IMR-90 (cell line): ENCODE measurements around the gene AJAP1. TPM values are rescaled to one million over a fixed set of nuclear protein-coding genes. Genes with fewer than 3 reads are reported as not detected.

ENCODE experiments used
- ATAC-seq: fragments of 200-7000 bp; cut with Tn5 transposase; 2 replicates; pipeline ENCODE4 v1.9.1; 2020; ENCODE audit warnings: low read depth, mild to moderate bottlenecking, moderate library complexity
- BruUV-seq: library from RNA; stranded (reverse); fragments of 400-500 nt; replicated peaks from 2 replicates; lab custom pipeline; 2021; lab: Mats Ljungman, UMichigan
- CTCF ChIA-PET: fragments of 300-600 bp; formaldehyde crosslinking; extraction: SDS; loops from one replicate; lab custom pipeline; 2021; ENCODE audit warnings: antibody characterized with exemption; lab: Yijun Ruan, JAX
- POLR2A ChIA-PET: fragments of 300-600 bp; sonication (Branson Sonifier 250); formaldehyde crosslinking; loops from one replicate; lab custom pipeline; 2022; ENCODE audit warnings: antibody characterized with exemption; ENCODE audit not compliant: unreplicated experiment; lab: Charles Lee
- DNase-seq: peaks from one replicate; pipeline ENCODE4 v3.0.0; 2013
- H2AFZ ChIP-seq: replicated peaks from 2 replicates; pipeline ENCODE3; 2013; ENCODE audit warnings: low read length, mild to moderate bottlenecking; ENCODE audit not compliant: poor library complexity
- H2AK5ac ChIP-seq: 2 replicates; pipeline ENCODE4 v1.6.1; 2013; ENCODE audit warnings: low read depth, low read length, inconsistent platforms
- H2AK9ac ChIP-seq: replicated peaks from 2 replicates; pipeline ENCODE3; 2013; ENCODE audit warnings: mild to moderate bottlenecking, low read depth, low read length, moderate library complexity; ENCODE audit not compliant: poor library complexity
- H2BK120ac ChIP-seq: 2 replicates; pipeline ENCODE4 v1.6.1; 2013; ENCODE audit warnings: low read depth, low read length, inconsistent platforms
- H2BK15ac ChIP-seq: 3 replicates; pipeline ENCODE4 v1.6.1; 2013; ENCODE audit warnings: low read depth, low read length, inconsistent platforms
- H2BK20ac ChIP-seq: 2 replicates; pipeline ENCODE4 v1.6.1; 2013; ENCODE audit warnings: low read depth, mild to moderate bottlenecking, inconsistent platforms, low read length, moderate library complexity
- H2BK5ac ChIP-seq: 2 replicates; pipeline ENCODE4 v1.6.1; 2013; ENCODE audit warnings: mild to moderate bottlenecking, low read depth, low read length, inconsistent platforms; ENCODE audit not compliant: poor library complexity, severe bottlenecking
- H3K14ac ChIP-seq: replicated peaks from 2 replicates; pipeline ENCODE4 v1.6.1; 2013; ENCODE audit warnings: low read depth, low read length, inconsistent platforms
- H3K18ac ChIP-seq: 2 replicates; pipeline ENCODE4 v1.6.1; 2013; ENCODE audit warnings: low read depth, low read length, control low read depth
- H3K23ac ChIP-seq: 2 replicates; pipeline ENCODE4 v1.6.1; 2013; ENCODE audit warnings: low read depth, low read length, inconsistent platforms
- H3K27ac ChIP-seq: 2 replicates; pipeline ENCODE4 v1.5.1; 2013; ENCODE audit warnings: mild to moderate bottlenecking, control low read depth, low read length; ENCODE audit not compliant: insufficient read depth
- H3K27me3 ChIP-seq: 2 replicates; pipeline ENCODE4 v1.6.1; 2013; ENCODE audit warnings: low read length; ENCODE audit not compliant: control insufficient read depth, insufficient read depth
- H3K36me3 ChIP-seq: 2 replicates; pipeline ENCODE4 v1.6.1; 2013; ENCODE audit warnings: low read length, mixed read lengths; ENCODE audit not compliant: control insufficient read depth, insufficient read depth
- H3K4ac ChIP-seq: 2 replicates; pipeline ENCODE4 v1.6.1; 2013; ENCODE audit warnings: low read depth, low read length, inconsistent platforms
- H3K4me1 ChIP-seq: 2 replicates; pipeline ENCODE4 v1.6.1; 2013; ENCODE audit warnings: low read length, mixed read lengths; ENCODE audit not compliant: control insufficient read depth, insufficient read depth
- H3K4me2 ChIP-seq: 2 replicates; pipeline ENCODE4 v1.6.1; 2013; ENCODE audit warnings: low read depth, mild to moderate bottlenecking, control low read depth, low read length, moderate library complexity
- H3K4me3 ChIP-seq: 2 replicates; pipeline ENCODE4 v1.5.1; 2013; ENCODE audit warnings: low read depth, mild to moderate bottlenecking, control low read depth, low read length, moderate library complexity; ENCODE audit not compliant: insufficient read depth
- H3K56ac ChIP-seq: 2 replicates; pipeline ENCODE4 v1.6.1; 2013; ENCODE audit warnings: low read length, inconsistent platforms; ENCODE audit not compliant: insufficient read depth; ENCODE audit errors: extremely low read depth
- H3K79me1 ChIP-seq, 2 experiments: 2 replicates each; pipeline ENCODE4 v1.6.1; 2013; ENCODE audit warnings: low read length in 2 of 2, inconsistent platforms in 1 of 2, low read depth in 1 of 2
- H3K9ac ChIP-seq: 2 replicates; pipeline ENCODE4 v1.6.1; 2013; ENCODE audit warnings: low read depth, low read length, control low read depth
- H3K9me1 ChIP-seq: 2 replicates; pipeline ENCODE4 v1.6.1; 2013; ENCODE audit warnings: low read length, inconsistent platforms; ENCODE audit not compliant: insufficient read depth
- H3K9me3 ChIP-seq: 2 replicates; pipeline ENCODE4 v1.6.1; 2013; ENCODE audit warnings: low read length; ENCODE audit not compliant: control insufficient read depth, insufficient read depth
- H4K20me1 ChIP-seq: 2 replicates; pipeline ENCODE4 v1.6.1; 2013; ENCODE audit warnings: low read length, inconsistent platforms; ENCODE audit not compliant: insufficient read depth
- H4K5ac ChIP-seq: 2 replicates; pipeline ENCODE4 v1.6.1; 2013; ENCODE audit warnings: mild to moderate bottlenecking, low read depth, low read length, control low read depth
- H4K8ac ChIP-seq, 2 experiments: 2 replicates each; pipeline ENCODE4 v1.6.1; 2013; ENCODE audit warnings: low read depth in 2 of 2, low read length in 2 of 2, control low read depth in 1 of 2, inconsistent platforms in 1 of 2
- H4K91ac ChIP-seq: 2 replicates; pipeline ENCODE4 v1.6.1; 2013; ENCODE audit warnings: low read depth, low read length, inconsistent platforms; ENCODE audit not compliant: insufficient read depth
- BHLHE40 ChIP-seq: fragments of 150-350 bp; IDR thresholded peaks from 2 replicates; pipeline ENCODE4 v1.6.1; 2016; ENCODE audit warnings: mild to moderate bottlenecking, low read depth, low read length
- CEBPB ChIP-seq: IDR thresholded peaks from 2 replicates; pipeline ENCODE4 v1.6.1; 2012; ENCODE audit warnings: low read depth, low read length, improper control_type of control experiment
- CHD1 ChIP-seq: IDR thresholded peaks from 2 replicates; pipeline ENCODE4 v1.6.1; 2012; ENCODE audit warnings: low read depth, low read length, improper control_type of control experiment
- FOS ChIP-seq: fragments of 150-350 bp; IDR thresholded peaks from 2 replicates; pipeline ENCODE4 v1.6.1; 2016; ENCODE audit warnings: low read depth, low read length
- MAFK ChIP-seq: IDR thresholded peaks from 2 replicates; pipeline ENCODE4 v1.6.1; 2012; ENCODE audit warnings: low read depth, low read length, improper control_type of control experiment
- MAZ ChIP-seq: IDR thresholded peaks from 2 replicates; pipeline ENCODE4 v1.6.1; 2012; ENCODE audit warnings: low read depth, mild to moderate bottlenecking, low read length, improper control_type of control experiment, moderate library complexity, borderline replicate concordance
- MXI1 ChIP-seq: IDR thresholded peaks from 2 replicates; pipeline ENCODE4 v1.6.1; 2012; ENCODE audit warnings: low read depth, mild to moderate bottlenecking, low read length, moderate library complexity, borderline replicate concordance
- NFE2L2 ChIP-seq: fragments of 150-350 bp; IDR thresholded peaks from 2 replicates; pipeline ENCODE4 v1.6.1; 2016; ENCODE audit warnings: low read depth, mild to moderate bottlenecking, low read length
- POLR2A ChIP-seq: IDR thresholded peaks from 2 replicates; pipeline ENCODE4 v1.6.1; 2012; ENCODE audit warnings: mild to moderate bottlenecking, low read depth, low read length
- RAD21 ChIP-seq: IDR thresholded peaks from 2 replicates; pipeline ENCODE4 v1.6.1; 2012; ENCODE audit warnings: low read length, improper control_type of control experiment
- RCOR1 ChIP-seq: IDR thresholded peaks from 2 replicates; pipeline ENCODE4 v1.6.1; 2012; ENCODE audit warnings: mild to moderate bottlenecking, low read length, improper control_type of control experiment; ENCODE audit not compliant: insufficient replicate concordance
- RFX5 ChIP-seq: IDR thresholded peaks from 2 replicates; pipeline ENCODE4 v1.8.0; 2012; ENCODE audit warnings: low read depth, mild to moderate bottlenecking, low read length, moderate library complexity
- SMC3 ChIP-seq: fragments of 150-350 bp; IDR thresholded peaks from 2 replicates; pipeline ENCODE4 v1.6.1; 2016; ENCODE audit warnings: low read depth, mild to moderate bottlenecking, antibody characterized with exemption, low read length, moderate library complexity
- WGBS, 2 experiments: methylation state at CpG; one replicate each; pipeline versions ENCODE4 v1.1.5 to v1.1.7; 2013; ENCODE audit warnings: missing lambda C conversion rate in 2 of 2; ENCODE audit not compliant: insufficient read length in 1 of 2; ENCODE audit errors: extremely low coverage in 2 of 2; 5-methylcytosine and 5-hydroxymethylcytosine counted together
- dilution Hi-C: fragments of 300-500 bp; cut with HindIII; formaldehyde crosslinking; loops from one replicate; pipeline ENCODE4 v1.14.3; 2018; ENCODE audit warnings: low sequenced_read_pairs; ENCODE audit not compliant: unreplicated experiment
- in situ Hi-C: fragments of 300-500 bp; cut with MboI; formaldehyde crosslinking; loops from 3 replicates; pipeline ENCODE4 v1.14.3; 2019; ENCODE audit warnings: low sequenced_read_pairs, inconsistent platforms, mixed read lengths
- intact Hi-C: fragments of 100-400 bp; cut with micrococcal nuclease; formaldehyde crosslinking; loops from 2 replicates; pipeline ENCODE4 v1.10.0; 2022
- polyA plus RNA-seq, 3 experiments: library from polyadenylated mRNA; depleted of rRNA; stranded (reverse); fragments of >200 nt; gene quantifications; 2 replicates each; pipeline ENCODE4 v1.2.3, GENCODE V29; 2012; ENCODE audit warnings: low replicate concordance in 1 of 3
- total RNA-seq: library from RNA; depleted of rRNA; stranded (reverse); fragments of >200 nt; gene quantifications from 2 replicates; pipeline ENCODE4 v1.2.3, GENCODE V29; 2012
- TF ChIP-seq, protein P1 (sequence below): fragments of 150-350 bp; IDR thresholded peaks from 2 replicates; pipeline ENCODE4 v1.6.1; 2017; ENCODE audit warnings: mild to moderate bottlenecking, antibody characterized with exemption, low read length, low read depth
- TF ChIP-seq, protein P2 (sequence below): conservative IDR thresholded peaks from 2 replicates; pipeline ENCODE4 v1.5.1; 2012; ENCODE audit warnings: mild to moderate bottlenecking, low read depth, low read length, improper control_type of control experiment
- TF ChIP-seq, protein P3 (sequence below): fragments of 150-350 bp; IDR thresholded peaks from 2 replicates; pipeline ENCODE4 v1.6.1; 2016; ENCODE audit warnings: low read depth, mild to moderate bottlenecking, low read length, moderate library complexity, borderline replicate concordance

AJAP1 gene
- total and polyA plus RNA-seq, 2 of the 4 experiments (the other 2 are of a cell fraction), result under 0.01 to 0.02 TPM

DNA sequence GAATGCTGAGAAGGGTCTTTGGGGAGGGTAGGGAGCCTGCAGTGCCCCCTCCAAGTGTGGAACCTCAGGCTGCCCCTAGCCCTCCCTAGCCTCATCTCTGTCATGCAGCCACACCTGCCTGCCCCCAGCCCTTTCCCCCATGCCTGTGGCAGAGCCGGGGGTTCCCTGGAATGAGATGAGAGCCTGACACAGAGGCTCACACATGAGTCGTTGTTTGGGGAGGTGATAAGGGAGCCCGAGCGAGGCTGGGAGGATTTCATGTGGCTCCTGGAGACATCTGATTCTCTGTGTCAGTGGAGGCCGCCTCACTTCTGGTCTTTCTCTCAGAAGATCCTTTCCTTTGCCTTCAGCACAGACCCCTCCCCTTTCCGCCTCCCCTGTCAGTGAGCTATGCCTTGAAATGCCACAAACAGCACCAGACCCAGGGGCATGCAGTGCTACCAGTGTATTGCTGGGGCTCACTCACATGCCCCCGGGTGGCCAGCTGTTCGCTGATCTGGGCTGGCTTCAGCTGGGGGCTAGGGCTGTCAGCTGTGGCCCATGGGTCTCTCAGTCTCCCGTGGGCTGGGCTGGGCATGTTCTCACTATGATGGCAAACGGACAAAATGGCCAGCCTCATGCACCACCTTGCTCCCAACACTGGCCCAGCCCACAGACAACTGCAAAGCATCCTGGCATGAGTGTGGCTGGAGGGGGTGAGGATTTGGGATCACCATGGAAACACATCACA, 102.6 kb downstream of the AJAP1 start:
- no peaks in the 10 kb centered on the region for H3K79me1 ChIP-seq
- H4K20me1 ChIP-seq, result no peaks in the 10 kb centered on the region
- H3K14ac ChIP-seq, result no peak overlapping the region
- DNase-seq, result no peak
- H3K27ac ChIP-seq, result no peak overlapping the region
- no peaks in the 10 kb centered on the region for H3K4me1 ChIP-seq
- no peak overlapping the region for H2AK9ac ChIP-seq
- 20% methylated on average over 2 of the region's 10 CpGs; no CpG with 5 or more reads in 1 of the 2 experiments for WGBS, 2 experiments
- H3K4ac ChIP-seq, result no peak overlapping the region
- no peak for ATAC-seq
- H3K9me3 ChIP-seq, result peaks cover 50% of the 10 kb centered on the region
- in situ Hi-C loops, result no loop called here
- ChIA-PET CTCF (no interaction called here), POLR2A (no interaction called here)
- no peak overlapping the region for H4K8ac ChIP-seq
- BruUV-seq, result no TSS peak
- intact Hi-C loops, result no loop called here
- no peak for TF ChIP-seq MAZ
- TF ChIP-seq CEBPB, result no peak
- TF ChIP-seq RCOR1, result no peak
- TF ChIP-seq RFX5, result no peak
- no peak for TF ChIP-seq FOS
- no peak for TF ChIP-seq MXI1
- TF ChIP-seq, protein P1, sequence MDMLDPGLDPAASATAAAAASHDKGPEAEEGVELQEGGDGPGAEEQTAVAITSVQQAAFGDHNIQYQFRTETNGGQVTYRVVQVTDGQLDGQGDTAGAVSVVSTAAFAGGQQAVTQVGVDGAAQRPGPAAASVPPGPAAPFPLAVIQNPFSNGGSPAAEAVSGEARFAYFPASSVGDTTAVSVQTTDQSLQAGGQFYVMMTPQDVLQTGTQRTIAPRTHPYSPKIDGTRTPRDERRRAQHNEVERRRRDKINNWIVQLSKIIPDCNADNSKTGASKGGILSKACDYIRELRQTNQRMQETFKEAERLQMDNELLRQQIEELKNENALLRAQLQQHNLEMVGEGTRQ, result no peak
- no peak for TF ChIP-seq CHD1
- TF ChIP-seq POLR2A, result no peak
- TF ChIP-seq SMC3, result no peak
- no peak for TF ChIP-seq NFE2L2
- no peak for TF ChIP-seq RAD21
- TF ChIP-seq, protein P2, sequence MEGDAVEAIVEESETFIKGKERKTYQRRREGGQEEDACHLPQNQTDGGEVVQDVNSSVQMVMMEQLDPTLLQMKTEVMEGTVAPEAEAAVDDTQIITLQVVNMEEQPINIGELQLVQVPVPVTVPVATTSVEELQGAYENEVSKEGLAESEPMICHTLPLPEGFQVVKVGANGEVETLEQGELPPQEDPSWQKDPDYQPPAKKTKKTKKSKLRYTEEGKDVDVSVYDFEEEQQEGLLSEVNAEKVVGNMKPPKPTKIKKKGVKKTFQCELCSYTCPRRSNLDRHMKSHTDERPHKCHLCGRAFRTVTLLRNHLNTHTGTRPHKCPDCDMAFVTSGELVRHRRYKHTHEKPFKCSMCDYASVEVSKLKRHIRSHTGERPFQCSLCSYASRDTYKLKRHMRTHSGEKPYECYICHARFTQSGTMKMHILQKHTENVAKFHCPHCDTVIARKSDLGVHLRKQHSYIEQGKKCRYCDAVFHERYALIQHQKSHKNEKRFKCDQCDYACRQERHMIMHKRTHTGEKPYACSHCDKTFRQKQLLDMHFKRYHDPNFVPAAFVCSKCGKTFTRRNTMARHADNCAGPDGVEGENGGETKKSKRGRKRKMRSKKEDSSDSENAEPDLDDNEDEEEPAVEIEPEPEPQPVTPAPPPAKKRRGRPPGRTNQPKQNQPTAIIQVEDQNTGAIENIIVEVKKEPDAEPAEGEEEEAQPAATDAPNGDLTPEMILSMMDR, result no peak
- no peak for TF ChIP-seq BHLHE40
- TF ChIP-seq, protein P3, sequence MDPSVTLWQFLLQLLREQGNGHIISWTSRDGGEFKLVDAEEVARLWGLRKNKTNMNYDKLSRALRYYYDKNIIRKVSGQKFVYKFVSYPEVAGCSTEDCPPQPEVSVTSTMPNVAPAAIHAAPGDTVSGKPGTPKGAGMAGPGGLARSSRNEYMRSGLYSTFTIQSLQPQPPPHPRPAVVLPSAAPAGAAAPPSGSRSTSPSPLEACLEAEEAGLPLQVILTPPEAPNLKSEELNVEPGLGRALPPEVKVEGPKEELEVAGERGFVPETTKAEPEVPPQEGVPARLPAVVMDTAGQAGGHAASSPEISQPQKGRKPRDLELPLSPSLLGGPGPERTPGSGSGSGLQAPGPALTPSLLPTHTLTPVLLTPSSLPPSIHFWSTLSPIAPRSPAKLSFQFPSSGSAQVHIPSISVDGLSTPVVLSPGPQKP, result no peak
- TF ChIP-seq MAFK, result no peak
- H3K9ac ChIP-seq, result no peak overlapping the region
- dilution Hi-C loops, result no loop called here
- no peak overlapping the region for H2AFZ ChIP-seq
- no peaks in the 10 kb centered on the region for H3K9me1 ChIP-seq
- H3K36me3 ChIP-seq, result no peaks in the 10 kb centered on the region
- H2BK120ac ChIP-seq, result no peak overlapping the region
- H3K23ac ChIP-seq, result no peak overlapping the region
- H3K27me3 ChIP-seq, result no peaks in the 10 kb centered on the region
- H2BK5ac ChIP-seq, result no peak overlapping the region
- H2BK15ac ChIP-seq, result no peak overlapping the region
- no peak overlapping the region for H4K91ac ChIP-seq
- no peak overlapping the region for H3K18ac ChIP-seq
- no peak overlapping the region for H3K4me2 ChIP-seq
- no peak overlapping the region for H3K56ac ChIP-seq
- H2BK20ac ChIP-seq, result no peak overlapping the region
- H4K5ac ChIP-seq, result no peak overlapping the region
- H2AK5ac ChIP-seq, result no peak overlapping the region
- H3K4me3 ChIP-seq, result no peak overlapping the region
